Measurements from ENCODE around the gene C19orf53.
"Not testable (repeated sequence)": the region's sequence is repeated elsewhere in the genome, so short reads cannot be mapped to it uniquely, and the experiment has no call there.

Gene C19orf53

GRCh38 chr19:13774217-13775191 is at the start of gene C19orf53:
TSS of gene C19orf53 (plus strand) at chr19:13774456. CDS start at chr19:13774478, 22 bp downstream.
- FAIRE-seq = peak; percentile 76

GRCh38 chr19:13726323-13726722 is 47.9 kb upstream of the C19orf53 start:
- no peak for FAIRE-seq

- no peak for FAIRE-seq
These were observed 46.5 kb upstream of the C19orf53 start for GRCh38 chr19:13727798-13728197.

- FAIRE-seq = no peak
These were observed 44.4 kb upstream of the C19orf53 start for GRCh38 chr19:13729859-13730258.

GRCh38 chr19:13731147-13731964 is 42.9 kb upstream of the C19orf53 start:
- no peak for FAIRE-seq

GRCh38 chr19:13732337-13732736 is 41.9 kb upstream of the C19orf53 start:
- FAIRE-seq = no peak

GRCh38 chr19:13734751-13735150 is 39.5 kb upstream of the C19orf53 start:
- FAIRE-seq = no peak

GRCh38 chr19:13738073-13738472 is 36.2 kb upstream of the C19orf53 start:
- no peak for FAIRE-seq

GRCh38 chr19:13741893-13742292 is 32.4 kb upstream of the C19orf53 start:
- FAIRE-seq = no peak

- no peak for FAIRE-seq
These were observed 31.5 kb upstream of the C19orf53 start for GRCh38 chr19:13742756-13743155.

GRCh38 chr19:13744174-13744573 is 30.1 kb upstream of the C19orf53 start:
- no peak for FAIRE-seq

GRCh38 chr19:13747098-13747453 is 27.2 kb upstream of the C19orf53 start:
- no peak for FAIRE-seq

- FAIRE-seq = no peak
These were observed 26.0 kb upstream of the C19orf53 start for GRCh38 chr19:13748169-13748828.

- FAIRE-seq = no peak
These were observed 22.8 kb upstream of the C19orf53 start for GRCh38 chr19:13751436-13751835.

- FAIRE-seq = not testable (repeated sequence)
These were observed 20.6 kb upstream of the C19orf53 start for GRCh38 chr19:13753622-13754021.

- no peak for FAIRE-seq
These were observed 18.0 kb upstream of the C19orf53 start for GRCh38 chr19:13756210-13756609.

- no peak for FAIRE-seq
These were observed 16.2 kb upstream of the C19orf53 start for GRCh38 chr19:13757805-13758772.

- FAIRE-seq = no peak
These were observed 15.5 kb upstream of the C19orf53 start for GRCh38 chr19:13758795-13759194.

GRCh38 chr19:13761423-13761822 is 12.8 kb upstream of the C19orf53 start:
- no peak for FAIRE-seq

GRCh38 chr19:13762635-13763235 is 11.5 kb upstream of the C19orf53 start:
- FAIRE-seq = no peak

GRCh38 chr19:13763265-13763664 is 11.0 kb upstream of the C19orf53 start:
- FAIRE-seq = no peak
